Occipital lobe (tissue), 2 donors: Measurements from ENCODE around the gene ANO4. TPM values are rescaled to one million over a fixed set of nuclear protein-coding genes. Genes with fewer than 3 reads are reported as not detected.
"Not testable (repeated sequence)": the region's sequence is repeated elsewhere in the genome, so short reads cannot be mapped to it uniquely, and the experiment has no call there.

Experiments used
- DNase-seq: peaks from one replicate; lab custom pipeline; 2025; lab: John Stamatoyannopoulos, UW
- total RNA-seq: library from RNA; depleted of rRNA; stranded (reverse); fragments of >200 nt; gene quantifications from one replicate; pipeline ENCODE4 v1.2.3, GENCODE V29; 2014

Gene ANO4
- total RNA-seq, 1 donor from 2014 or later = 75.5 TPM

GRCh38 chr12:100989509-100989908 is 194.9 kb downstream of the ANO4 start:
- DNase-seq = not testable (repeated sequence)

GRCh38 chr12:100991102-100991501 is 196.5 kb downstream of the ANO4 start:
- DNase-seq = no peak

GRCh38 chr12:100992194-100992593 is 197.6 kb downstream of the ANO4 start:
- DNase-seq = no peak

GRCh38 chr12:100993916-100994450 is 199.4 kb downstream of the ANO4 start:
- DNase-seq = no peak

- no peak for DNase-seq
Observed at GRCh38 chr12:100995201-100995600, 200.6 kb downstream of the ANO4 start.

- DNase-seq = no peak
Observed at GRCh38 chr12:100995771-100996170, 201.2 kb downstream of the ANO4 start.

- DNase-seq = no peak
Observed at GRCh38 chr12:101001669-101002068, 207.1 kb downstream of the ANO4 start.

GRCh38 chr12:101002696-101003419 is 208.3 kb downstream of the ANO4 start:
- no peak for DNase-seq

GRCh38 chr12:101004898-101005297 is 210.3 kb downstream of the ANO4 start:
- DNase-seq = no peak

GRCh38 chr12:101009274-101009673 is 214.7 kb downstream of the ANO4 start:
- DNase-seq = no peak

GRCh38 chr12:101010896-101011295 is 216.3 kb downstream of the ANO4 start:
- no peak for DNase-seq

- DNase-seq = no peak
Observed at GRCh38 chr12:101013993-101014392, 219.4 kb downstream of the ANO4 start.

GRCh38 chr12:101015044-101015443 is 220.5 kb downstream of the ANO4 start:
- DNase-seq = no peak

GRCh38 chr12:101018540-101018939 is 224.0 kb downstream of the ANO4 start:
- DNase-seq = no peak

GRCh38 chr12:101019201-101019600 is 224.6 kb downstream of the ANO4 start:
- no peak for DNase-seq

- no peak for DNase-seq
Observed at GRCh38 chr12:101019667-101020066, 225.1 kb downstream of the ANO4 start.

- no peak for DNase-seq
Observed at GRCh38 chr12:101021442-101021841, 226.9 kb downstream of the ANO4 start.

GRCh38 chr12:101021911-101022388 is 227.4 kb downstream of the ANO4 start:
- DNase-seq = no peak

- no peak for DNase-seq
Observed at GRCh38 chr12:101027200-101027599, 232.6 kb downstream of the ANO4 start.

GRCh38 chr12:101027816-101028215 is 233.2 kb downstream of the ANO4 start:
- no peak for DNase-seq

- DNase-seq = no peak
Observed at GRCh38 chr12:101038289-101038871, 243.8 kb downstream of the ANO4 start.

- no peak for DNase-seq
Observed at GRCh38 chr12:101039848-101040531, 245.4 kb downstream of the ANO4 start.
